Sciatic nerve (tissue), 2 donors: ENCODE measurements around the gene CCDC157. TPM values are rescaled to one million over a fixed set of nuclear protein-coding genes. Genes with fewer than 3 reads are reported as not detected.

Source experiments
- ATAC-seq: fragments of 200-7000 bp; cut with Tn5 transposase; one replicate; pipeline ENCODE4 v1.9.1; 2020; ENCODE audit warnings: mild to moderate bottlenecking, moderate library complexity
- DNase-seq: peaks from one replicate; pipeline ENCODE4 v3.0.0-alpha.2; 2020; ENCODE audit warnings: low spot score
- intact Hi-C: fragments of 100-400 bp; cut with DNase I; formaldehyde crosslinking; loops from one replicate; pipeline ENCODE4 v1.14.2; 2022
- total RNA-seq: library from RNA; stranded (reverse); fragmentation: NEBNext Ultra II Directional; extraction: Animal tissue kit (Norgen Biotek cat#: 25700); gene quantifications from one replicate; pipeline ENCODE4 v1.2.1, GENCODE V29; 2021
- donor health status: DM: no; HTN: no; CAD: no.
- donor health status: DM: no; HTN: no; CAD: no.

The CCDC157 gene
- total RNA-seq, 1 donor from 2014 or later, result 0.71 TPM

GRCh38 chr22:30347255-30347892 lies 9.4 kb upstream of the CCDC157 start:
- ATAC-seq (no peak), DNase-seq (no peak)
- intact Hi-C loops, result no loop called here

DNA sequence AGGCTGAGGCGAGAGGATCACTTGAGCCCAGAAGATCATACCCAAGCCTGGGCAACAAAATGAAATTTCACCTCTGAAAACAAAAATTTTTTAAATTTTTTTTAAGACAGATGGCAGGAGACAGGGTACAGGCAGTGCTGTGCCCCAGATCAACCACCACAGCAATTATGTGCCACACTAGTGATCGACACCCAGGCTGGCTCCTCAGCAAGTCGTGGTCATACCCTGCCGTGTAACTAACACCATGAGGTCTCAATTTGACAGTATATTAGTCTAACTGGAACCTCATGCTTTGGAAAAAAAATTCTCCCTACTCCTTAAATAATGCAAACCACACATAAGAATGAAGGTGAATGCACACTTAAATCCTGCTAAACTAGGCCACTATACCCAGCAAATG lies 8.4 kb upstream of the CCDC157 start:
- DNase-seq, result no peak
- intact Hi-C loops, result no loop called here
- no peak for ATAC-seq

DNA sequence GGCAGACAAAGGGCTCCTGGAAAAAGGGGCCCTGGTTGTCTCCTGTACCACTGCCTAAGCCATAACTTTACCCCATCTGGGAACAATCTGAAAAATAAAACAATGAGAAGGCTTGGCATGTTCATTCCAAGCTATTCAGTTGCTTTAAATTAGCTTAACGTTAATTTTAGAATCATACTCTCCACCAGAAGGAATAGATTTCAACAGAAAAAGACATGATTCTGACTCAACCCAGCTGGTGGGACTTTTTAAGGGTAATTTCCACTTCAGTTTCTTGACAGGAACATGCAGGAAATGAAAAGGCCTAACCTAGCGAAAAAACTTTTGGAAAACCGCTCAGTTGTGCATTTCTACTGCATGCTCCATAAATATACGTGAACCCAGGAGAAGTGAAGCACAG lies 8.0 kb upstream of the CCDC157 start:
- no peak for DNase-seq

DNA sequence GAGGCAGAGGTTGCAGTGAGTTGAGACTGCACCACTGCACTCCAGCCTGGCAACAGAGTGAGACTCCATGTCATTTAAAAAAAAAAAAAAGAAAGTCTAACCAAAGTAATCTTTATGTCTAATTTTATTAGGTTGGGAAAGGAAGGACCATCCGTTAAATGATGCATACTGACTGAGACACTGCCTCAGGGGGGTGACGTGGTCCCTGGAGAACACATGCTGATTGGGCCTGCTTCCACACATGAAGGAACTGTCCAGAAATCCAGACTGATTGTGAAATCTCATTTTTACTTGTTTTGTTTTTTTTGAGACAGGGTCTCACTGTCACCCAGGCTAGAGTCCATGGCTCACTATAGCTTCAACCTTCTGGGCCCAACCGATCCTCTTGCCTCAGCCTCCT lies 5.6 kb upstream of the CCDC157 start:
- ATAC-seq (no peak), DNase-seq (no peak)
- intact Hi-C loops, result no loop called here

More for the DNA sequence above, 8.0 kb upstream of the CCDC157 start:
- intact Hi-C loops, result no loop called here
- ATAC-seq, result no peak

DNA sequence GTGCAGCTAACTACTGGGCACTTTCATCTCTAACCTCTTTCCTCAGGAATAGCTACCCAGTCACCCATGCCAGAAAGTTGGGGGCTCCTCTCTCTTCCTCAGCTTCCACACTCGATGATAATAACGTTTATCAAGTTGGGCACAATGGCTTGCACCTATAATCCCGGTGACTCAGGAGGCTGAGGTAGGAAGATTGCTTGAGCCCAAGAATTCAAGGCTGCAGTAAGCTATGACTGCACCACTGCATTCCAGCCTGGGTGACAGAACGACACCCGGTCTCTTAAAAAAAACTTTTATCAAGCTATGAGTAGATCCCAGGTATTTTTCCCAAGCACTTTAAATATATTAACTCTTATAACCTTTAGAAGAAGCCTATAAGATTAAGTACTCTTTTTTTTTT lies 2.2 kb upstream of the CCDC157 start:
- no peak for DNase-seq
- intact Hi-C loops, result no loop called here
- no peak for ATAC-seq

GRCh38 chr22:30357236-30357570 lies 396 bp downstream of the CCDC157 start:
- intact Hi-C loops, result no loop called here
- ATAC-seq (no peak), DNase-seq (no peak)

DNA sequence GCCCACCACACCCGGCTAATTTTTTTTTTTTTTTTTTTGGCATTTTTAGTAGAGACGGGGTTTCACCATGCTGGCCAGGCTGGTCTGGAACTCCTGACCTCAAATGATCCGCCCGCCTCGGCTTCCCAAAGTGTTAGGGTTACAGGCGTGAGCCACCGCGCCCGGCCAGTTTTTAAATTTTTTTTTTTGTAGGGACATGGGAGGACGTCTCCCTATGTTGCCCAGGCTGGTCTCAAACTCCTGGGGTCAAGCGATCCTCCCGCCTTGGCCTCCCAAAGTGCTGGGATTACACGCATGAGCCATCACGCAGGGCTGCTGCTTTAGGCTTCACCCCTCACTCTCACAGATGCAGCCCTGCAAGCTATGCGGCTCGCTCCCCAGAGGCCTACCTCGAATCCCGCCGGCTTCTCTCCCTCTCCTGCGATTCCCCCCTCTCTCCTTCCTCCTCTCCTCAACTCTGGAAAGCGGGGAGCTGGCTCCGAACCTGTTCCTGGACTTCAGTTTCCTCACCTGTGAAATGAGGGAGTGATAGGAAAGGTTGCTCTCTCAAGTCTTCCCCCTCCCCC lies 926 bp downstream of the CCDC157 start:
- intact Hi-C loops, result no loop called here
- no peak for DNase-seq
- no peak for ATAC-seq

DNA sequence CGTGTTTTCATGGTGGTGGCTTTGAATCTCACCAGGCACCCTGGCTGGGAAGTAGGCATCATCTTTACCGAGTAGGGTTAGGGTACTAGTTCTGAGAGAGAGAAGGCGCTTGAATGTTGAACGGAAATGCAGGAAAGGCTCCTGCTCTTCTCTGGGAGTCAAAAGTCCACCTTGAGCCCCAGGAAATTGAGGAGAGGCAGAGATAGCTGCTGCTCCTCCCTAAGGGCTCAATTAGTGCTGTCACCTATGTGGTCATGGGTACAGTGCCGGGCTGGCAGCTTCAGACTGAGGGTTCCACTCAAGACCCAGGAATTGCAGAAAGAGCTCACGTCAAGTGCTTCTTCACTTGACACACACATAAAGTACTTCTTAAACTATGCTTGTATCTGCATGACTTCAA lies 1.7 kb downstream of the CCDC157 start:
- DNase-seq (no peak), ATAC-seq (no peak)
- intact Hi-C loops, result no loop called here

DNA sequence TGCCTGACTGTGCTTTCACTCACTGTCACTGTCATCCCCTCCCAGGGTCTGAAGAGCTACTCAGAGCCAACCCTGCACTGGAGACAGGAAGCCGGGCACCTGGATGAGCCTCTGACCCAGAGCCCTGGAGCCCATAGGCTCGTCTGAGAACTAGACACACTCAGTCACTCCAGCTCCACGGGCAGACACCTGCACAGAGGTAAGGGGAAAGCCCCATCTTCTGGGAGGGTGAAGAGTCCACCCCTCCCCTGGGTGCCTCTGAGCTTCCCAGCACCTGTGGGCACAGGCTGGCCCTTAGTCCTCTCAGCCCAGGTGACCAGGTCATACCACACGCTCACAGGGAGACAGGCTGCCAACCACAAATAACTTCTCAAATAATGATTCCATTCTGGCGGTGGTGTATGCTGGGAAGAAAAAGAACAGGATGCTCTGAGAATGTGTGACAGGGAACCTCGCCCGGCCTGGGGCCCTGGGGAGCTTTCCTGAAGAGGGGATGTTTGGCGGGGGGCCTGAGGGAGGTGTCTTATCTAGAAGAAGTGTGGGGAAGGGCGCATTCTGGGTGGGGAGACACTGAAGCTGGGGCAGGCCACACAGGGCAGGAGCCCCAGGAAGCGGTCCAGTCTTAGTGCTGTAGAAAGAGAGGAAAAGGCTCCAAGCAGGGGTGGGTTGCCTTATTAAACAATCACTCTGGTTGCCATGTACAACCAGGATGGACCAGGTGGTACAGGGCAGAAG lies 5.3 kb downstream of the CCDC157 start:
- intact Hi-C loops, result no loop called here
- DNase-seq (no peak), ATAC-seq (no peak)

DNA sequence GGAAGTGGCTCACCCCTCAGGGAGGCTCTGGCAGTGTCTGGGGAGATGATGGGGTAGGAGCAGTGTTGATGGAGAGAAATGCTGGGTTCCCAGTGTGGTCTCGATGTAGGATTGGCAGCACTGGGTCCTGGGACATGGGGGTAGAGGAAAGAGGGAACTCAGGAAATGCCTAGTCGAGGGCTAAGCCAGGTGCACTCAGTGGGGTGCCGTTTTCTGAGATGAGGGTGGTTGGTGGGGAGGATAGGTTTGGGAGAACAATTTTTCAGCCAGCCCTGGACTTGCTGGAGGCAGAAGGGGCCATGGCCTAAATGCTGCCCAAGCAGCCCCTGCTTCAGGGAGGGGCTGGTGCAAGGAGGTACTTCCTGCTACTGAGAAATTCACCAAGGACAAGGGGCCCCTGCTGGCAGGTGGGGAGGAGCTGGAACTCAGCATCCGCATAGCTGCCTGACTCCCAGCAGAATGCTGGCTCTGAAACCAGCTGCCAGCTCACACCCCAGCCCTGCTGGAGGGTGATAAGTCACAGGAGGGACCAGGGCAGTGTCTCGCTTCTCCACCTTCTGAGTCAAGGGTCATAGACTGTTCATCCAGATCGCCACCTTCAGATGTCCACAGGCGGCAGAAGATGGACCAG lies 6.0 kb downstream of the CCDC157 start:
- DNase-seq (no peak), ATAC-seq (no peak)

GRCh38 chr22:30365891-30366290 lies 9.1 kb downstream of the CCDC157 start:
- no peak for DNase-seq
- ATAC-seq, result no peak
- intact Hi-C loops, result no loop called here

More for the DNA sequence above, 6.0 kb downstream of the CCDC157 start:
- intact Hi-C loops, result no loop called here

DNA sequence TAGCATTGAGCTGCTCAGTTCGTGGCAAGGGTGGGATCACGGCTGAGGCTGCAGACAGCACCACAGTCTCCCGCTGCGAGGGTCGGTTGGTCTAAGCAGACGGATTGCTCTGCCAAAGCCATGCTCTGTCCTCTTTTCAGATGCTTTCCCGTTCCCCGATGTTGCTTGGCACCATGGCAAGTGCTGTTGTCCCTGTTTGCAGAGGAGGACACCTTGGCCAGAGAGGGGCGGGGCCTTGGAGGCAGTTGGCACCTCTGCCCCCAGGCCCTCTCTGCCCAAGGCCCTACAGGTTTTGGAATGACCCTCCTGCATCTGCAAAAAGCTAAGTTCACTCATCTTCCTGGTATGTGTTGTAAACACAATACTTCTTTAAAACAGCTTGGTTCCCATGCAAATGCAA lies 11.6 kb downstream of the CCDC157 start:
- ATAC-seq (no peak), DNase-seq (no peak)
- intact Hi-C loops, result no loop called here

DNA sequence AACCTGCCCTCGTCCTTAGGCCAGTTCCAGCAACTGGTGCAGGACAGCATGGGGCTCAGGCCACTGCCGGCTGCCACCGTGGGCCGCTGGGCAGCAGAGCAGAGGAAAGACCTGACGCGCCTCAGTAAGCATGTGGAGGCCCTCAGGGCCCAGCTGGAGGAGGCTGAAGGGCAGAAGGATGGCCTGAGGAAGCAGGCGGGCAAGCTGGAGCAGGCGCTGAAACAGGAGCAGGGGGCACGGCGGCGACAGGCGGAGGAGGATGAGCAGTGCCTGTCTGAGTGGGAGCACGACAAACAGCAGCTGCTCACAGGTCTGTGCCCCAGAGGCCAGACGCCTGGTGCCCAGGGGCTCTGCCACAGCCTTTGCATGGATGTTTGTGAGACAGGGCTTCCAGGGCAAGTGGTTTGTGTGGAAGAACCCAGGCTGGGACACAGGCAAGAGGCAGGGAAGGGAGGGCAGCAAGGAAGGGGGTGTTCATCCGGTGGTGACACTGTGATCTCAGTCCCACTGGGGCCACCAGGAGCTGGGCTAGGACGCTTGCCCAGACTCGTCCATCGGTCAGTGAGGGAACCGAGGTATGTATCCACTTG lies 13.9 kb downstream of the CCDC157 start:
- ATAC-seq (no peak), DNase-seq (no peak)
- intact Hi-C loops, result no loop called here

DNA sequence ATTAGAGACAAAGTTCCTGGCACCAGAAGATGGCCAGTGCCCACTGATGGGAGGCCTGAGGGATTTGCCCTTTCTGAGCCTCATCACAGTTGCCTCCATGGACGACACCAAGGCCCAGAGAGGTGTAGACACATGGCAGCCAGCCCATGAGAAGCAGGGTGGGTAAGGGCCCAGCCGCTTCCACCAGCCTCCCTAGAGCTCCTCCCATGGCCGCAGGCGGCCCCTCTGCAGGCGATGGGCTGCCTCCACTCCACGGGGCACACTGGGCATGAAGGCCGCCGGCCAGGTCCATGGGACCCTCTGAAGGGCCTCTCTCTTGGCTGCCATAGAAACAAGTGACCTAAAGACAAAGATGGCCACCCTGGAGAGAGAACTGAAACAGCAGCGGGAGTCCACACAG lies 14.5 kb downstream of the CCDC157 start:
- no peak for ATAC-seq
- intact Hi-C loops, result no loop called here

DNA sequence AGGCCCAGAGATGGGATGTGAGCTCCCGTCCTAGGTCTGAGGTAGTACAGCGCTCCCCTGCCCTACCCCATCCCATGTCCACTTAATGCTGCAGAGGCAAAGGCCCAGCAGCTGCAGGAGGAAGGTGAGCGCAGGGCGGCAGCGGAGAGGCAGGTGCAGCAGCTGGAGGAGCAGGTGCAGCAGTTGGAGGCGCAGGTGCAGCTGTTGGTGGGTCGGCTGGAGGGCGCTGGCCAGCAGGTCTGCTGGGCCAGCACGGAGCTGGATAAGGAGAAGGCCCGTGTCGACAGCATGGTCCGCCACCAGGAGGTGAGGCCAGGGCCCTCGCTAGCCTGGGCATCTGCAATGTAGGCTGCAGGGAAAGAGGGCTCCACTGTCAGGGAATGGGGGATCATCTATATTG lies 15.2 kb downstream of the CCDC157 start:
- intact Hi-C loops, result no loop called here
- no peak for DNase-seq
- ATAC-seq, result no peak

More for the DNA sequence above, 14.5 kb downstream of the CCDC157 start:
- no peak for DNase-seq

DNA sequence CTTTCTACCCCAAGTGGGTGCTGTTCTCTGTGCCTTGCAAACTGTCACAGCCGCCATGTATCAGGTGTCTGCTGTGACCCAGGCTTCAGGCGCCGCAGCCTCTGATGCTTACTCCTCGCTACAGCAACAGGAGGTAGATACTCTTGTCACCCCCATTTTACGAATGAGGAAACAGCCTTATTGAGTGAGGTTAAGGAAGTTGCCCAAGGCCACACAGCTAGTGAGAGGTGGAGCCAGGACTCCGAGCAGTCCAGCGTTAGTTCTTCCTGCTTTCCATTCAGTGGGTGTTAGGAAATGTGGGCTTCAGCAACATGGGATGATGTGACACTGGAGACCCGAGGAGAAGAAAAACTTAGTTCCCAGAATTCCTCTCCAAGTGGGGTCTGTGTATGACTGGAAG lies 16.1 kb downstream of the CCDC157 start:
- ATAC-seq (no peak), DNase-seq (no peak)
- intact Hi-C loops, result no loop called here

DNA sequence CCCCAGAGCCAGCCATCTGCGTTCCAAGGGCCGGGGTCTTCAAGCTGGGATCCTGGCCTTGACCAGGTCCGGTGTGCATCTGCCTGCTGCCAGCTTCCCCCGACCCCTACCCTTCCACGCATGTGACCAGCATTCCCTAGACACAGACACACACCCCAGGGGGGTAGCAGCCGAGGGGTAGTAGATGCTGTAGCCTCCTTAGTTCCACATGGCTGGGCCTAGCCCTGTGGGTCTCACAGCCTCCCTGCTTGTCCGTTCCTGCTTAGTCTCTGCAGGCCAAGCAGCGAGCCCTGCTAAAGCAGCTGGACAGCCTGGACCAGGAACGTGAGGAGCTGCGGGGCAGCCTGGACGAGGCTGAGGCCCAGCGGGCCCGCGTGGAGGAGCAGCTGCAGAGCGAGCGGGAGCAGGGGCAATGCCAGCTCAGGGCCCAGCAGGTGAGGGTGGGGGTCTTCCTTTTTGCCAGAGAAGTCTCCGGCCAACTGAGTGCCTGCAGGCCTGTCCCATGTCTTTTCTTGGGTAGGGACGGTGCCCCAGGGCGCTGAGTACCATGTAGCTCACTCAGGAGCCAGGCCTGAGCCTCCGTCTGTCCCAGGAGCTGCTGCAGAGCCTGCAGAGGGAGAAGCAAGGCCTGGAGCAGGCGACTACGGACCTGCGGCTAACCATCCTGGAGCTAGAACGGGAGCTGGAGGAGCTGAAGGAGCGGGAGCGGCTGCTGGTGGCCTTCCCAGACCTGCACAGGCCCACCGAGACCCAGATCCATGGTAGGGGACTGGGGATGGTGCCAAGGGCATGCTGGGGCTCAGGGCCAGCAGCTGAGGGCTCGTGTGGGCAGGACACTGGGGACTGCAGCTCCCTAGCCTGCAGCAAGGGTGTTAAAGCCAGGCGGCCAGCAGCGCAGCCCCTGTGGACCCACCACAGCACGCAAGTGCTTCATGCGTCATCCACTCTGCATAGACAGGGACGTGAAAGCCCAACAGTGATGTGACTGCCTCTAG lies 16.8 kb downstream of the CCDC157 start:
- ATAC-seq (no peak), DNase-seq (no peak)
- intact Hi-C loops, result no loop called here

- DNase-seq (no peak), ATAC-seq (no peak)
- intact Hi-C loops, result no loop called here
Observed at GRCh38 chr22:30375312-30375849, 18.6 kb downstream of the CCDC157 start.
